ENCODE data around the gene GALNT10. TPM values are rescaled to one million over a fixed set of nuclear protein-coding genes. Genes with fewer than 3 reads are reported as not detected.
A peak's percentile ranks its signal among the peaks of the same experiment; 100 is the strongest.

The GALNT10 gene
- polyA plus RNA-seq, 1 experiment = 93.1 TPM

- POLR2A ChIA-PET = no interaction called here
- no peak for TF ChIP-seq CTCF (IDR thresholded peaks at IDR 0.05; ENCODE audit: low read depth, low read length)
- H3K9me3 ChIP-seq (ENCODE audit: control insufficient read depth, insufficient read depth, low read length) = no peaks in the 10 kb centered on the region
- no peak overlapping the region for H3K4me3 ChIP-seq (ENCODE audit: low read depth, low read length)
- H3K27ac ChIP-seq (ENCODE audit: low read depth, low read length) = no peak overlapping the region
- no peak for DNase-seq (ENCODE audit: low read depth, low spot score)
- no peaks in the 10 kb centered on the region for H3K27me3 ChIP-seq (ENCODE audit: control insufficient read depth, insufficient read depth, low read length)
- CTCF ChIA-PET = interaction anchor here (0.7 to 1.7 kb wide), 3 partner anchors 31 to 272 kb away, joined by 3 to 4 read pairs (median 3); no protein-coding TSS in a partner anchor
Measured at GRCh38 chr5:154373729-154374179, 183.2 kb downstream of the GALNT10 start.

- H3K9me3 ChIP-seq (ENCODE audit: control insufficient read depth, insufficient read depth, low read length) = no peaks in the 10 kb centered on the region
- no peak for TF ChIP-seq CTCF (IDR thresholded peaks at IDR 0.05; ENCODE audit: low read depth, low read length)
- H3K27ac ChIP-seq (ENCODE audit: low read depth, low read length) = no peak overlapping the region
- ChIA-PET CTCF (interaction anchor here (1.0 to 1.7 kb wide), 3 partner anchors 30 to 302 kb away, joined by 4 read pairs; no protein-coding TSS in a partner anchor), POLR2A (no interaction called here)
- H3K4me3 ChIP-seq (ENCODE audit: low read depth, low read length) = no peak overlapping the region
- H3K27me3 ChIP-seq (ENCODE audit: control insufficient read depth, insufficient read depth, low read length) = no peaks in the 10 kb centered on the region
- DNase-seq (ENCODE audit: low read depth, low spot score) = no peak
Measured at GRCh38 chr5:154374264-154374663, 183.7 kb downstream of the GALNT10 start.

GRCh38 chr5:154375329-154376008 lies 184.9 kb downstream of the GALNT10 start:
- H3K9me3 ChIP-seq (ENCODE audit: control insufficient read depth, insufficient read depth, low read length) = no peaks in the 10 kb centered on the region
- ChIA-PET CTCF (interaction anchor here (1.2 to 1.5 kb wide), 2 partner anchors 195 to 303 kb away, joined by 4 read pairs; no protein-coding TSS in a partner anchor), POLR2A (no interaction called here)
- DNase-seq (ENCODE audit: low read depth, low spot score) = no peak
- no peak overlapping the region for H3K4me3 ChIP-seq (ENCODE audit: low read depth, low read length)
- no peaks in the 10 kb centered on the region for H3K27me3 ChIP-seq (ENCODE audit: control insufficient read depth, insufficient read depth, low read length)
- H3K27ac ChIP-seq (ENCODE audit: low read depth, low read length) = peak overlapping the region; percentile 55
- no peak for TF ChIP-seq CTCF (IDR thresholded peaks at IDR 0.05; ENCODE audit: low read depth, low read length)

GRCh38 chr5:154376481-154376880 lies 185.9 kb downstream of the GALNT10 start:
- Histone ChIP-seq H3K27me3 (ENCODE audit: control insufficient read depth, insufficient read depth, low read length) (no peaks in the 10 kb centered on the region), H3K4me3 (ENCODE audit: low read depth, low read length) (no peak overlapping the region), H3K27ac (ENCODE audit: low read depth, low read length) (no peak overlapping the region), H3K9me3 (ENCODE audit: control insufficient read depth, insufficient read depth, low read length) (no peaks in the 10 kb centered on the region)
- CTCF ChIA-PET = no interaction called here
- no peak for DNase-seq (ENCODE audit: low read depth, low spot score)
- POLR2A ChIA-PET = no interaction called here
- no peak for TF ChIP-seq CTCF (IDR thresholded peaks at IDR 0.05; ENCODE audit: low read depth, low read length)

- CTCF ChIA-PET = interaction anchor here (1.9 kb wide), 1 partner anchor 181 kb away, joined by 6 read pairs; no protein-coding TSS in a partner anchor
- POLR2A ChIA-PET = no interaction called here
- H3K27ac ChIP-seq (ENCODE audit: low read depth, low read length) = no peak overlapping the region
- no peaks in the 10 kb centered on the region for H3K9me3 ChIP-seq (ENCODE audit: control insufficient read depth, insufficient read depth, low read length)
- no peak overlapping the region for H3K4me3 ChIP-seq (ENCODE audit: low read depth, low read length)
- no peaks in the 10 kb centered on the region for H3K27me3 ChIP-seq (ENCODE audit: control insufficient read depth, insufficient read depth, low read length)
- TF ChIP-seq CTCF (IDR thresholded peaks at IDR 0.05; ENCODE audit: low read depth, low read length) = no peak
- DNase-seq (ENCODE audit: low read depth, low spot score) = no peak
Measured at GRCh38 chr5:154377754-154378533, 187.4 kb downstream of the GALNT10 start.
